Measurements from ENCODE around the gene NR2E3.

DNA sequence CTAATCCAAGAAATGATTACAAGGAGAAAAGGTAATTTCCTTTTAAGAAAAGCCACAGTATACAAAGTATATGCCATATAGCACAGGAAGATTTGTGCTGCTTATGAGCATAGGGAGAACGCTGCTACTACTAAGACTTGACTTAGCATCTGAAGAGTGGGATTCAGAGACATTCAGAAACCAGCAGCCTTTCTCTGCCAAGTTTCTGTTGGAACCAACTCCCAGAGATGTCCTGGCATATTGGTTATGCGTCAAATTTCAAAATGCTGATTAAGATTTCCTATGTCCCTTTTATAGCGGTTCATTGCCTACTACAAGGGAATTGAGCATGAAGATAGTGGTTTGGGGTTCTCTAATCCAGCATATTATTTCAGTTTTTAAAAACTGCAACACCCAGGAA is 4.9 kb downstream of the NR2E3 start:
- no peak for TF ChIP-seq POLR2A (IDR thresholded peaks at IDR 0.05)
- TF ChIP-seq, protein P1, sequence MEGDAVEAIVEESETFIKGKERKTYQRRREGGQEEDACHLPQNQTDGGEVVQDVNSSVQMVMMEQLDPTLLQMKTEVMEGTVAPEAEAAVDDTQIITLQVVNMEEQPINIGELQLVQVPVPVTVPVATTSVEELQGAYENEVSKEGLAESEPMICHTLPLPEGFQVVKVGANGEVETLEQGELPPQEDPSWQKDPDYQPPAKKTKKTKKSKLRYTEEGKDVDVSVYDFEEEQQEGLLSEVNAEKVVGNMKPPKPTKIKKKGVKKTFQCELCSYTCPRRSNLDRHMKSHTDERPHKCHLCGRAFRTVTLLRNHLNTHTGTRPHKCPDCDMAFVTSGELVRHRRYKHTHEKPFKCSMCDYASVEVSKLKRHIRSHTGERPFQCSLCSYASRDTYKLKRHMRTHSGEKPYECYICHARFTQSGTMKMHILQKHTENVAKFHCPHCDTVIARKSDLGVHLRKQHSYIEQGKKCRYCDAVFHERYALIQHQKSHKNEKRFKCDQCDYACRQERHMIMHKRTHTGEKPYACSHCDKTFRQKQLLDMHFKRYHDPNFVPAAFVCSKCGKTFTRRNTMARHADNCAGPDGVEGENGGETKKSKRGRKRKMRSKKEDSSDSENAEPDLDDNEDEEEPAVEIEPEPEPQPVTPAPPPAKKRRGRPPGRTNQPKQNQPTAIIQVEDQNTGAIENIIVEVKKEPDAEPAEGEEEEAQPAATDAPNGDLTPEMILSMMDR (IDR thresholded peaks at IDR 0.05): no peak

All from thyroid gland (tissue), 4 donors.